Measurements from ENCODE around the gene TIGD6. TPM values are rescaled to one million over a fixed set of nuclear protein-coding genes. Genes with fewer than 3 reads are reported as not detected.
"Not testable (repeated sequence)": the region's sequence is repeated elsewhere in the genome, so short reads cannot be mapped to it uniquely, and the experiment has no call there.

The TIGD6 gene
- total RNA-seq, 1 experiment from 2014 or later = 4.3 TPM

DNA sequence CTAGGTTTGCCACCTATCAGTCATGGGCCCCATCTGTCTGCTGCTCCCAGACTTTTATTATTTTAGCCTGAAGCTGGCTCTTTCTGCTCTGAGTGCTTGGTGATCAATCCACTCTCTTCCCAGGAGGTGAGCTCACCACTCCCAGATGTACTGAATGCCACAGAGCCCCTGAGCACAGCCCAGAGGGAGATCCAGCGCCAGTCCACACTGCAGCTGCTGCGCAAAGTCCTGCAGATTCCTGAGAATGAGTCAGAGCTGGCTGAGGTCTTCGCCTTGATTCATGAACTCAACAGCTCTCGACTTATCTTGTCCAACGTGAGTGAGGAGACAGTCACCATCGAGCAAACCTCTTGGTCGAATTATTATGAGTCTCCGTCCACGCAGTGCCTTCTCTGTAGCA, 36.1 kb upstream of the TIGD6 start:
- peaks cover 71% of the 10 kb centered on the region for H3K36me3 ChIP-seq (ENCODE audit: insufficient read depth, low read length)
- no peaks in the 10 kb centered on the region for H3K9me2 ChIP-seq (replicated peaks; ENCODE audit: insufficient read depth, low read length)

DNA sequence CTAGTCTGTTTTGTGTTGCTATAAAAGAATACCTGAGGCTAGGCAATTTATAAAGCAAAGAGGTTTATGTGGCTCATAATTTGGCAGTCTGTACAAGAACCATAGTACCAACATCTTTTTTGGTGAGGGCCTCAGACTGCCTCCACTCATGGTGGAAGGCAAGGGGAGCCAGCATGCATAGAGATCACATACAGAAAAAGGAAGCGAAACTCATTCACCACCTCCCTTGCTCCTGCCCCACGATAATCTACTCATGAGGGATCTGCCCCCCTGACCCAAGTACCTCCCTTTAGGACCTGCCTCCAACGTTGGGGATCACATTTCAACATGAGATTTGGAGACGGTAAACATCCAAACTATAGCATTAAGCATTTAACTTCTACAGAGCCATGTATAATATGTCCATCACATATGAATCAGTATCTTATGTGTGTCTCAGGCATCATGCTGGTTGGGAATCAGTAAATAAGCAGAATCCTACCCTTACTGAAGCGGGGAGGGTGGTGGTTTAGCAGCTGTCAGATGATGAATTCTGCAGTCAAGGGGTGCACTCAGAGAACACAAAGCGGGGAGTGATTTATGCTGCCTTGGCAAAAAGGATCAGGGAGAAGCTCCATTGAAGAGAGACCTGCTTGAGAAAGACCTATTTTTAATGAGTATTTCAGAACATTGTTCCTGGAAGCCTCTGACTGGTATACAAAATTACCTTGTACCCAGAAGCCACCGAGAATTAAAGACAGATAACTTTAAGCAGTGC, 34.9 kb upstream of the TIGD6 start:
- peak overlapping the region; percentile 30 for H3K4me3 ChIP-seq (ENCODE audit: low read length)
- H3K79me2 ChIP-seq (ENCODE audit: low read length) = peaks cover 31% of the 10 kb centered on the region
- peaks cover 7% of the 10 kb centered on the region; the same call in 1 of the 2 replicates for H4K20me1 ChIP-seq (ENCODE audit: insufficient read depth, low read depth, low read length)
- H3K4me2 ChIP-seq (ENCODE audit: low read depth, low read length, poor library complexity, severe bottlenecking) = peak overlapping the region; percentile 48
- H3K36me3 ChIP-seq (ENCODE audit: insufficient read depth, low read length) = peaks cover 71% of the 10 kb centered on the region
- H3K9me3 ChIP-seq (ENCODE audit: low read length) = no peaks in the 10 kb centered on the region
- no peak overlapping the region for H2AFZ ChIP-seq (ENCODE audit: low read length)
- H3K27me3 ChIP-seq (ENCODE audit: low read length) = no peaks in the 10 kb centered on the region
- peak overlapping the region; percentile 85 for H3K27ac ChIP-seq (ENCODE audit: low read length)
- no peaks in the 10 kb centered on the region for H3K9me2 ChIP-seq (replicated peaks; ENCODE audit: insufficient read depth, low read length)
- peak; percentile 86 for DNase-seq
- H3K9ac ChIP-seq (ENCODE audit: low read length) = peak overlapping the region; percentile 15; the same call in 1 of the 2 replicates
- peaks cover 45% of the 10 kb centered on the region for H3K4me1 ChIP-seq (ENCODE audit: low read length)

More for the DNA sequence above, 36.1 kb upstream of the TIGD6 start:
- Histone ChIP-seq H3K9ac (ENCODE audit: low read length) (no peak overlapping the region), H2AFZ (ENCODE audit: low read length) (no peak overlapping the region), H3K27ac (ENCODE audit: low read length) (peak overlapping the region; percentile 85), H3K4me3 (ENCODE audit: low read length) (no peak overlapping the region), H3K27me3 (ENCODE audit: low read length) (no peaks in the 10 kb centered on the region), H4K20me1 (ENCODE audit: insufficient read depth, low read depth, low read length) (peaks cover 7% of the 10 kb centered on the region; the same call in 1 of the 2 replicates), H3K4me1 (ENCODE audit: low read length) (peaks cover 45% of the 10 kb centered on the region), H3K4me2 (ENCODE audit: low read depth, low read length, poor library complexity, severe bottlenecking) (peak overlapping the region; percentile 48), H3K9me3 (ENCODE audit: low read length) (no peaks in the 10 kb centered on the region), H3K79me2 (ENCODE audit: low read length) (peaks cover 30% of the 10 kb centered on the region)
- DNase-seq = no peak

DNA sequence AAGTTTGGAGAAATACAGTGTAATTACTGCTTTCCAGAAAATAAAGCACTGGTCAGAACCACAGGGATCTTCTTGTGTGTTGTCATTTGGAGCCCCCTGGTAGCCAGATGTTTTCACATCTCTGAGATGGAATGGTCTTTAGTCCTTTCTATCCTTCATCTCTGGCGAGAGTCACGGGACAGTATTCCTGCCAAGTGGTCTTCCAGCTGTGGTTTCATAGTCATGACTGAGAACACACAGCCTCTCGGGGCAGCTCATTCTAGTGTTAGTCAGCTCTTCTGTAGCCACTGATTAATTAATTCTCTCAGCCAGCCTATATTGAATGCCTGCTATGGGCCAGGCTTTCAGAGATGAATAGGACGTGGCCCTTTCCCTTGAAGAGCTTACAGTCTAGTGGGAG, 34.2 kb upstream of the TIGD6 start:
- Histone ChIP-seq H3K4me1 (ENCODE audit: low read length) (peaks cover 45% of the 10 kb centered on the region), H3K9me3 (ENCODE audit: low read length) (no peaks in the 10 kb centered on the region), H3K36me3 (ENCODE audit: insufficient read depth, low read length) (peaks cover 67% of the 10 kb centered on the region), H4K20me1 (ENCODE audit: insufficient read depth, low read depth, low read length) (peaks cover 7% of the 10 kb centered on the region; the same call in 1 of the 2 replicates), H3K4me2 (ENCODE audit: low read depth, low read length, poor library complexity, severe bottlenecking) (peak overlapping the region; percentile 48), H3K9me2 (replicated peaks; ENCODE audit: insufficient read depth, low read length) (no peaks in the 10 kb centered on the region), H2AFZ (ENCODE audit: low read length) (no peak overlapping the region), H3K79me2 (ENCODE audit: low read length) (peaks cover 28% of the 10 kb centered on the region), H3K27me3 (ENCODE audit: low read length) (no peaks in the 10 kb centered on the region), H3K27ac (ENCODE audit: low read length) (peak overlapping the region; percentile 85), H3K4me3 (ENCODE audit: low read length) (peak overlapping the region; percentile 13; the same call in 1 of the 2 replicates), H3K9ac (ENCODE audit: low read length) (peak overlapping the region; percentile 15; the same call in 1 of the 2 replicates)
- no peak for DNase-seq

DNA sequence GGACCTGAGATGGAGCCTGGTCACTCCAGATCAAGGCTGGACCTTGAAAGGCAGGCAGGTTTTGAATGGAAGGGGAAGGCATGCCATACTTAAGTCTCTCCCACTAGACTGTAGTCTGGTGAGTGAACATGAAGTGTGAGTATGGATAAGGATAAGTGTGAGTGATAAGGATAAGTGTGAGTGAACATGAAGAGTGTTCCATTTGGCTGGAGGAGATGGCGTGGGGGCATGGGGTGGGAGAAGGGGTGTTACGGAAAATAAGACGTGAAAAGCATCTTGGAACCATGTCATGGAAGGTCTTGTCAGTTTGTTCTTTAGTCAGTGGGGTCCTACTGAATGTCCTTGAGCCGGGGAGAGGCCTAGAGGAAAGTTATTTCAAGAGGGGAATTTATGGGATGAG, 32.9 kb upstream of the TIGD6 start:
- Histone ChIP-seq H3K79me2 (ENCODE audit: low read length) (peaks cover 18% of the 10 kb centered on the region; the same call in 1 of the 2 replicates), H3K9me2 (replicated peaks; ENCODE audit: insufficient read depth, low read length) (no peaks in the 10 kb centered on the region), H3K27me3 (ENCODE audit: low read length) (no peaks in the 10 kb centered on the region), H3K9me3 (ENCODE audit: low read length) (no peaks in the 10 kb centered on the region), H4K20me1 (ENCODE audit: insufficient read depth, low read depth, low read length) (peaks cover 7% of the 10 kb centered on the region; the same call in 1 of the 2 replicates), H3K27ac (ENCODE audit: low read length) (no peak overlapping the region), H3K36me3 (ENCODE audit: insufficient read depth, low read length) (peaks cover 55% of the 10 kb centered on the region), H2AFZ (ENCODE audit: low read length) (no peak overlapping the region), H3K4me3 (ENCODE audit: low read length) (no peak overlapping the region), H3K4me2 (ENCODE audit: low read depth, low read length, poor library complexity, severe bottlenecking) (no peak overlapping the region), H3K9ac (ENCODE audit: low read length) (no peak overlapping the region), H3K4me1 (ENCODE audit: low read length) (peaks cover 45% of the 10 kb centered on the region)
- DNase-seq = no peak

DNA sequence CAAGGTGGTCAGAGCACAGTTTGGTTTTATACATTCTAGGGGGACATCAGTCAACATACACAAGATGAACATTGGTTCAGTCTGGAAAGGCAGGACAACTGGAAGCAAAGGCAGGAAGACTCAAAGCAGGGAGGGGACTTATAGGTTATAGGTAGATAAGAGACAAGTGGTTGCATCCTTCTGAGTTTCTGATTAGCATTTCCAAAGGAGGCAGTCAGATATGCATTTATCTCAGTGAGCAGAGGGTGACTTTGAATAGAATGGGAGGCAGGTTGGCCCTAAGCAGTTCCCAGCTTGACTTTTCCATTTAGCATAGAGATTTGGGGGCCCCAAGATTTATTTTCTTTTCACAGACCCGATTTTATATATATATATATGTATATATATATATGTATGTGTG, 27.6 kb upstream of the TIGD6 start:
- not testable (repeated sequence) for H3K79me2 ChIP-seq (ENCODE audit: low read length); H3K27ac ChIP-seq (ENCODE audit: low read length); DNase-seq; H3K9ac ChIP-seq (ENCODE audit: low read length); H3K4me2 ChIP-seq (ENCODE audit: low read depth, low read length, poor library complexity, severe bottlenecking); H3K4me3 ChIP-seq (ENCODE audit: low read length); H3K9me3 ChIP-seq (ENCODE audit: low read length); H3K4me1 ChIP-seq (ENCODE audit: low read length); H4K20me1 ChIP-seq (ENCODE audit: insufficient read depth, low read depth, low read length); H3K9me2 ChIP-seq (replicated peaks; ENCODE audit: insufficient read depth, low read length); H2AFZ ChIP-seq (ENCODE audit: low read length); H3K27me3 ChIP-seq (ENCODE audit: low read length)
- peaks cover 59% of the 10 kb centered on the region for H3K36me3 ChIP-seq (ENCODE audit: insufficient read depth, low read length)

DNA sequence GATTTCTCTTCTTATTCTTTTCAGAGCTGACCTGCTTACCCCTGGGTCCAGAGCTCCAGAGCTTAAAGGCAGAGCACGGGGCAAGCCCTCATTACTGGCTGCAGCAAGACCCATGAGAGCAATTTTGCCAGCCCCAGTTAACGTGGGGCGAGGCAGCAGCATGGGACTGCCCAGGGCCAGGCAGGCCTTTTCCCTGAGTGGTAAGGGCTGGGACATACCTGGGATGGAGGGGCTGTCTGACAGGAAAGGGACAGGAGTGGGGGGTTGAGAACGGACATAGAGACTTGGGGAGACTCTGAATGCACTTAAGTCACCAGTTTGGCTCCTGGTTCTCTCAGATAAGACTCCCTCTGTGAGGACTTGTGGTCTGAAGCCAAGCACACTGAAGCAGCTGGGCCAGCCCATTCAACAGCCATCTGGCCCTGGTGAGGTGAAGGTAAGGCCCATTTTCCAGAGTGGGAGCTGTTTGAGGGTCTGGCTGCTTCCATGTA, 26.3 kb upstream of the TIGD6 start:
- H2AFZ ChIP-seq (ENCODE audit: low read length) = no peak overlapping the region
- H3K9me3 ChIP-seq (ENCODE audit: low read length) = no peaks in the 10 kb centered on the region
- no peak overlapping the region for H3K4me2 ChIP-seq (ENCODE audit: low read depth, low read length, poor library complexity, severe bottlenecking)
- no peak overlapping the region for H3K9ac ChIP-seq (ENCODE audit: low read length)
- H3K36me3 ChIP-seq (ENCODE audit: insufficient read depth, low read length) = peaks cover 51% of the 10 kb centered on the region
- no peaks in the 10 kb centered on the region for H4K20me1 ChIP-seq (ENCODE audit: insufficient read depth, low read depth, low read length)
- DNase-seq = no peak
- 0 out of 2 replicates have a peak, but pooled peaks cover 2% of the 10 kb centered on the region for H3K79me2 ChIP-seq (ENCODE audit: low read length)
- H3K27ac ChIP-seq (ENCODE audit: low read length) = no peak overlapping the region
- H3K4me3 ChIP-seq (ENCODE audit: low read length) = no peak overlapping the region
- no peaks in the 10 kb centered on the region for H3K27me3 ChIP-seq (ENCODE audit: low read length)
- no peaks in the 10 kb centered on the region for H3K9me2 ChIP-seq (replicated peaks; ENCODE audit: insufficient read depth, low read length)
- no peaks in the 10 kb centered on the region for H3K4me1 ChIP-seq (ENCODE audit: low read length)

DNA sequence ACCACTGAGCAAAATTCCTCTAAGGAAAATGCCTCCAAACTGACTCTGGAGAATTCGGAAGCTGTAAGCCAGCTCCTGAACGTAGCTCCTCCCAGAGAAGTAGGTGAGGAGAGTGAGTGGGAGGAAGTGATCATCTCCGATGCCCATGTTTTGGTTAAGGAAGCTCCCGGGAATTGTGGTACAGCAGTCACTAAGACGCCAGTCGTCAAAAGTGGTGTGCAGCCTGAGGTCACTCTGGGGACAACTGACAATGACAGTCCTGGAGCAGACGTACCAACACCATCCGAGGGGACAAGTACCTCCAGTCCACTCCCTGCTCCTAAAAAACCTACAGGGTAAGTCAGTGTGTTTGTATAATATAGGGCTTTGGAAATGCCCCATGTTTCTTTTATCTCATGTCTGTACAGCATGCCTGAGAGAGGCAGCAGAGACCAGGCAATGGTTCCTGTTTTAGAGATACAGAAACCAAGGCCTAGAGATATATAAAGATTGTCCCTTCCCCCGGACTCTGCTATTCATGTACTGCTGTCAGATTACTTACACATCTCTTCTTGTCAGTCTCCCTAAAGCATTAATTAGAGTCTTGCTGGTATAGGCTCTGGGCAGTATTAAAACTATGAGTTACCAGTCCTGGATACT, 24.0 kb upstream of the TIGD6 start:
- no peaks in the 10 kb centered on the region for H3K4me1 ChIP-seq (ENCODE audit: low read length)
- no peak overlapping the region for H2AFZ ChIP-seq (ENCODE audit: low read length)
- H3K4me3 ChIP-seq (ENCODE audit: low read length) = no peak overlapping the region
- no peak overlapping the region for H3K4me2 ChIP-seq (ENCODE audit: low read depth, low read length, poor library complexity, severe bottlenecking)
- DNase-seq = peak; percentile 47
- no peak overlapping the region for H3K27ac ChIP-seq (ENCODE audit: low read length)
- peaks cover 53% of the 10 kb centered on the region for H3K36me3 ChIP-seq (ENCODE audit: insufficient read depth, low read length)
- H3K9ac ChIP-seq (ENCODE audit: low read length) = no peak overlapping the region
- H4K20me1 ChIP-seq (ENCODE audit: insufficient read depth, low read depth, low read length) = no peaks in the 10 kb centered on the region
- no peaks in the 10 kb centered on the region for H3K27me3 ChIP-seq (ENCODE audit: low read length)
- H3K9me2 ChIP-seq (replicated peaks; ENCODE audit: insufficient read depth, low read length) = no peaks in the 10 kb centered on the region
- H3K79me2 ChIP-seq (ENCODE audit: low read length) = peaks cover 8% of the 10 kb centered on the region; the same call in 1 of the 2 replicates
- no peaks in the 10 kb centered on the region for H3K9me3 ChIP-seq (ENCODE audit: low read length)

DNA sequence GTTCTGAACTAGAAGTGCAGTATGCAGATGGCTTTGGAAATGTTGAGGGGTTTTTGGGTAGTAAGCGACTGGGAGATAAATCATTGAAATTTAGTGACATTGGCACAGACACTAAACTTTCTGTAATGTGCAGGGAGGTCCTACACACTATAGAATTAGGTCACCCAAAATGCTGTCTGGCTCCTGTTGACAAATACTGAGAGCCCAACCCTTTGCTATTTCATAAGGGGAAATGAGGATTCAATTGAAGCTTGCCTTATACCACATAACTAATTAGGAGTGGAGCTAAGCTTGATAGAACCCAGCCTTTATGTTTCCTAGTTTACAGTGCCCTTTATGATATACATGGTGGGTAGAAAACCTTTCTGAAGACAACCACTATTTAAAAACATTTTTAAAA, 22.7 kb upstream of the TIGD6 start:
- Histone ChIP-seq H3K79me2 (ENCODE audit: low read length) (peaks cover 8% of the 10 kb centered on the region; the same call in 1 of the 2 replicates), H3K9me3 (ENCODE audit: low read length) (no peaks in the 10 kb centered on the region), H3K9me2 (replicated peaks; ENCODE audit: insufficient read depth, low read length) (no peaks in the 10 kb centered on the region), H2AFZ (ENCODE audit: low read length) (no peak overlapping the region), H4K20me1 (ENCODE audit: insufficient read depth, low read depth, low read length) (no peaks in the 10 kb centered on the region), H3K4me3 (ENCODE audit: low read length) (no peak overlapping the region), H3K4me1 (ENCODE audit: low read length) (no peaks in the 10 kb centered on the region), H3K9ac (ENCODE audit: low read length) (no peak overlapping the region), H3K27ac (ENCODE audit: low read length) (no peak overlapping the region), H3K4me2 (ENCODE audit: low read depth, low read length, poor library complexity, severe bottlenecking) (no peak overlapping the region), H3K36me3 (ENCODE audit: insufficient read depth, low read length) (peaks cover 64% of the 10 kb centered on the region), H3K27me3 (ENCODE audit: low read length) (no peaks in the 10 kb centered on the region)
- no peak for DNase-seq

All from Karpas-422 (cell line).